Progenitor cell of endocrine pancreas (in vitro differentiated cells): ENCODE data around the gene RFPL3. TPM values are rescaled to one million over a fixed set of nuclear protein-coding genes. Genes with fewer than 3 reads are reported as not detected.

Source experiments
- DNase-seq: peaks from one replicate; pipeline ENCODE4 v3.0.0; 2021; ENCODE audit warnings: low spot score; ENCODE audit not compliant: unreplicated experiment
- H3K27ac Mint-ChIP-seq: 2 replicates; pipeline ENCODE4 v1.8.0; 2021; ENCODE audit warnings: mild to moderate bottlenecking, moderate library complexity, mixed read lengths
- H3K27me3 Mint-ChIP-seq: 2 replicates; pipeline ENCODE4 v1.8.0; 2021; ENCODE audit warnings: mixed read lengths
- H3K36me3 Mint-ChIP-seq: 2 replicates; pipeline ENCODE4 v1.8.0; 2022; ENCODE audit warnings: mixed read lengths; ENCODE audit not compliant: insufficient read depth
- H3K4me1 Mint-ChIP-seq: 2 replicates; pipeline ENCODE4 v1.8.0; 2021; ENCODE audit warnings: low read depth, mixed read lengths
- H3K4me3 Mint-ChIP-seq: 2 replicates; pipeline ENCODE4 v1.8.0; 2021; ENCODE audit warnings: low read depth, mild to moderate bottlenecking, moderate library complexity, mixed read lengths
- H3K9me3 Mint-ChIP-seq: 2 replicates; pipeline ENCODE4 v1.8.0; 2021; ENCODE audit warnings: low read depth, mixed read lengths
- CTCF ChIP-seq: fragments of 200-600 bp; sonication (generic); IDR thresholded peaks from one replicate; pipeline ENCODE4 v1.5.0; 2021; ENCODE audit warnings: antibody characterized with exemption, mild to moderate bottlenecking; ENCODE audit not compliant: unreplicated experiment
- total RNA-seq: library from RNA; stranded (reverse); gene quantifications from 2 replicates; pipeline ENCODE4 v1.2.1, GENCODE V29; 2021

Gene RFPL3
- total RNA-seq, 1 donor from 2014 or later = not detected

DNA sequence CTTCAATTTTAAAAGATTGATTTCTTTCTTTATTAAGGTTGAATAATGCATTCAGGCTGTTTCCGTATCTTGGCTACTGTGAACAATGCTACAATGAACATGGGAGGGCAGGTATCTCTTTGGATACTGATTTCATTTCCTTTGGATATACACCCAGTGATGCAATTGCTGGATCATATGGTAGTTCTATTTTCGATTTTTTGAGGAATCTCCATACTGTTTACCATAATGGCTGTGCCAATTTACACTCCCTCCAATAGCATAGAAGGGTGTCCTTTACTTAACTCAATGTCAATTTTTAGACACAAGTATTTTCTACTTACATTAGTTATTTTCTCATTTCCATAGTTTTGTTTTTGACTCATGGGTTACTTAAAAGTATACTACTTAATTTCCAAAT is 46.4 kb downstream of the RFPL3 start:
- no peaks in the 10 kb centered on the region for H3K9me3 Mint-ChIP-seq
- H3K36me3 Mint-ChIP-seq = peaks cover 26% of the 10 kb centered on the region
- TF ChIP-seq CTCF = no peak
- no peak overlapping the region for H3K4me3 Mint-ChIP-seq
- no peaks in the 10 kb centered on the region for H3K27me3 Mint-ChIP-seq
- DNase-seq = no peak
- H3K27ac Mint-ChIP-seq = no peak overlapping the region
- H3K4me1 Mint-ChIP-seq = no peaks in the 10 kb centered on the region

- H3K4me1 Mint-ChIP-seq = peaks cover 18% of the 10 kb centered on the region
- no peaks in the 10 kb centered on the region for H3K27me3 Mint-ChIP-seq
- no peaks in the 10 kb centered on the region for H3K9me3 Mint-ChIP-seq
- H3K27ac Mint-ChIP-seq = no peak overlapping the region
- no peak for TF ChIP-seq CTCF
- no peak overlapping the region for H3K4me3 Mint-ChIP-seq
- DNase-seq = no peak
- H3K36me3 Mint-ChIP-seq = peaks cover 17% of the 10 kb centered on the region
Observed at GRCh38 chr22:32407312-32407711, 49.6 kb downstream of the RFPL3 start.

GRCh38 chr22:32407936-32408335 is 50.3 kb downstream of the RFPL3 start:
- no peaks in the 10 kb centered on the region for H3K9me3 Mint-ChIP-seq
- no peak overlapping the region for H3K27ac Mint-ChIP-seq
- DNase-seq = no peak
- H3K4me1 Mint-ChIP-seq = peaks cover 22% of the 10 kb centered on the region
- no peak overlapping the region for H3K4me3 Mint-ChIP-seq
- no peak for TF ChIP-seq CTCF
- peaks cover 17% of the 10 kb centered on the region for H3K36me3 Mint-ChIP-seq
- H3K27me3 Mint-ChIP-seq = no peaks in the 10 kb centered on the region

- TF ChIP-seq CTCF = no peak
- Mint-ChIP-seq H3K4me1 (peaks cover 22% of the 10 kb centered on the region), H3K27ac (peak overlapping the region; percentile 83), H3K4me3 (peak overlapping the region; percentile 63), H3K36me3 (peaks cover 11% of the 10 kb centered on the region), H3K9me3 (no peaks in the 10 kb centered on the region), H3K27me3 (peaks cover under 1% of the 10 kb centered on the region)
- no peak for DNase-seq
Observed at GRCh38 chr22:32409977-32410376, 52.3 kb downstream of the RFPL3 start.

- no peak for TF ChIP-seq CTCF
- Mint-ChIP-seq H3K4me3 (peak overlapping the region; percentile 97), H3K36me3 (peaks cover 11% of the 10 kb centered on the region), H3K4me1 (peaks cover 22% of the 10 kb centered on the region), H3K9me3 (no peaks in the 10 kb centered on the region), H3K27me3 (peaks cover 4% of the 10 kb centered on the region), H3K27ac (no peak overlapping the region)
- no peak for DNase-seq
Observed at GRCh38 chr22:32410459-32410858, 52.8 kb downstream of the RFPL3 start.

Other genes with a start within 250 kb of the RFPL3 start
- gene C22orf42, start 198.6 kb upstream of the RFPL3 start, total RNA-seq = 13.2 and 13.9 TPM in 2 replicates
- gene RFPL2, start 152.8 kb upstream of the RFPL3 start, total RNA-seq = 1.0 TPM in 2 replicates
- gene SLC5A4, start 102.5 kb upstream of the RFPL3 start, total RNA-seq = not detected in 2 replicates
- gene RTCB, start 54.4 kb downstream of the RFPL3 start, total RNA-seq = 97.3 and 101 TPM in 2 replicates
- not detected in 2 replicates for gene BPIFC, start 106.6 kb downstream of the RFPL3 start, total RNA-seq
- 86.4 and 87.2 TPM in 2 replicates for gene FBXO7, start 116.9 kb downstream of the RFPL3 start, total RNA-seq